Activated CD8-positive, alpha-beta T cell treated with anti-CD3 and anti-CD28 coated beads for 36 hours (primary cell): ENCODE results near the gene RNF223. TPM values are rescaled to one million over a fixed set of nuclear protein-coding genes. Genes with fewer than 3 reads are reported as not detected.
"Not testable (repeated sequence)": the region's sequence is repeated elsewhere in the genome, so short reads cannot be mapped to it uniquely, and the experiment has no call there.

ENCODE experiments used
- ATAC-seq: fragments of 200-7000 bp; cut with Tn5 transposase; one replicate; pipeline ENCODE4 v1.10.0; 2021; ENCODE audit warnings: mild to moderate bottlenecking, moderate library complexity
- CTCF ChIA-PET: fragments of 350-600 bp; sonication (Branson Sonifier 250); formaldehyde crosslinking; loops from one replicate; lab custom pipeline; 2021; ENCODE audit warnings: antibody characterized with exemption; lab: Charles Lee
- POLR2A ChIA-PET: fragments of 350-600 bp; sonication (Branson Sonifier 250); formaldehyde crosslinking; loops from one replicate; lab custom pipeline; 2021; ENCODE audit warnings: antibody characterized with exemption; lab: Charles Lee
- DNase-seq: peaks from one replicate; pipeline ENCODE4 v3.0.0-alpha.2; 2020
- H3K27ac Mint-ChIP-seq: one replicate; pipeline ENCODE4 v1.8.0; 2021; ENCODE audit warnings: mild to moderate bottlenecking, mixed read lengths
- H3K27me3 Mint-ChIP-seq: one replicate; pipeline ENCODE4 v1.8.0; 2021; ENCODE audit warnings: mixed read lengths
- H3K36me3 Mint-ChIP-seq: one replicate; pipeline ENCODE4 v1.8.0; 2021; ENCODE audit warnings: low read depth, mixed read lengths
- H3K4me1 Mint-ChIP-seq: one replicate; pipeline ENCODE4 v1.8.0; 2021; ENCODE audit warnings: low read depth, mixed read lengths
- H3K4me3 Mint-ChIP-seq: one replicate; pipeline ENCODE4 v1.8.0; 2021; ENCODE audit warnings: mild to moderate bottlenecking, moderate library complexity, mixed read lengths
- H3K9me3 Mint-ChIP-seq: one replicate; pipeline ENCODE4 v1.8.0; 2021; ENCODE audit warnings: mixed read lengths
- CTCF ChIP-seq: fragments of 200-600 bp; IDR thresholded peaks from one replicate; pipeline ENCODE4 v1.8.0; 2022; ENCODE audit warnings: antibody characterized with exemption, mild to moderate bottlenecking
- intact Hi-C: fragments of 100-400 bp; cut with micrococcal nuclease; formaldehyde crosslinking; loops from one replicate; pipeline ENCODE4 v1.10.0; 2022
- total RNA-seq, 2 experiments: library from RNA; stranded (reverse); gene quantifications; one replicate each; pipeline ENCODE4 v1.2.3, GENCODE V29; 2021

The RNF223 gene
- total RNA-seq, 2 experiments from 2014 or later: not detected

GRCh38 chr1:1110561-1110971, 36.5 kb upstream of the RNF223 start:
- intact Hi-C loops: no loop called here
- Mint-ChIP-seq H3K27me3 (no peaks in the 10 kb centered on the region), H3K27ac (no peak overlapping the region), H3K9me3 (peaks cover 15% of the 10 kb centered on the region), H3K4me1 (peaks cover 27% of the 10 kb centered on the region), H3K36me3 (peaks cover 42% of the 10 kb centered on the region), H3K4me3 (no peak overlapping the region)
- ChIA-PET CTCF (interaction anchor here (0.7 kb wide), 1 partner anchor 12 kb away, joined by 3 read pairs; no protein-coding TSS in a partner anchor), POLR2A (no interaction called here)
- DNase-seq (no peak), ATAC-seq (no peak)
- no peak for TF ChIP-seq CTCF

- intact Hi-C loops: no loop called here
- Mint-ChIP-seq H3K4me1 (peaks cover 25% of the 10 kb centered on the region), H3K4me3 (no peak overlapping the region), H3K36me3 (peaks cover 44% of the 10 kb centered on the region), H3K27ac (no peak overlapping the region), H3K27me3 (no peaks in the 10 kb centered on the region), H3K9me3 (peaks cover 15% of the 10 kb centered on the region)
- no peak for TF ChIP-seq CTCF
- no peak for DNase-seq
- ATAC-seq: no peak
- CTCF ChIA-PET: no interaction called here
- POLR2A ChIA-PET: no interaction called here
Observed at GRCh38 chr1:1109743-1110142, 35.6 kb upstream of the RNF223 start.

GRCh38 chr1:1106510-1107221, 32.6 kb upstream of the RNF223 start:
- TF ChIP-seq CTCF: no peak
- H3K9me3 Mint-ChIP-seq: peaks cover 8% of the 10 kb centered on the region
- H3K4me1 Mint-ChIP-seq: peaks cover 37% of the 10 kb centered on the region
- peaks cover 36% of the 10 kb centered on the region for H3K36me3 Mint-ChIP-seq
- no peak overlapping the region for H3K27ac Mint-ChIP-seq
- no peak overlapping the region for H3K4me3 Mint-ChIP-seq
- no peak for ATAC-seq
- H3K27me3 Mint-ChIP-seq: no peaks in the 10 kb centered on the region
- DNase-seq: no peak
- ChIA-PET CTCF (interaction anchor here (1.2 kb wide), 1 partner anchor 15 kb away, joined by 4 read pairs; no protein-coding TSS in a partner anchor), POLR2A (no interaction called here)
- intact Hi-C loops: no loop called here

- peaks cover 25% of the 10 kb centered on the region for H3K9me3 Mint-ChIP-seq
- ATAC-seq: peak; percentile 88
- POLR2A ChIA-PET: interaction anchor here (0.9 to 1.1 kb wide), 2 partner anchors 12 to 34 kb away, joined by 3 to 4 read pairs; partner anchors contain the start of gene C1orf159
- H3K4me3 Mint-ChIP-seq, intact Hi-C loops, H3K27me3 Mint-ChIP-seq: not testable (repeated sequence)
- H3K4me1 Mint-ChIP-seq: peaks cover 56% of the 10 kb centered on the region
- H3K27ac Mint-ChIP-seq: peak overlapping the region; percentile 63
- peaks cover 47% of the 10 kb centered on the region for H3K36me3 Mint-ChIP-seq
- CTCF ChIA-PET: interaction anchor here (1.2 to 2.1 kb wide), 2 partner anchors 17 to 71 kb away, joined by 3 to 7 read pairs; no protein-coding TSS in a partner anchor
- DNase-seq: peak; percentile 70
Observed at GRCh38 chr1:1104152-1104551, 30.0 kb upstream of the RNF223 start.

- ATAC-seq: no peak
- intact Hi-C loops: no loop called here
- Mint-ChIP-seq H3K27me3 (peaks cover 9% of the 10 kb centered on the region), H3K27ac (no peak overlapping the region), H3K36me3 (peaks cover 53% of the 10 kb centered on the region), H3K4me1 (peaks cover 63% of the 10 kb centered on the region), H3K4me3 (no peak overlapping the region), H3K9me3 (peaks cover 27% of the 10 kb centered on the region)
- POLR2A ChIA-PET: interaction anchor here (0.8 to 1.9 kb wide), 4 partner anchors 9 to 37 kb away, joined by 3 to 6 read pairs (median 3); no protein-coding TSS in a partner anchor
- TF ChIP-seq CTCF: no peak
- CTCF ChIA-PET: interaction anchor here (1.2 to 1.6 kb wide), 2 partner anchors 21 to 42 kb away, joined by 3 to 4 read pairs; no protein-coding TSS in a partner anchor
- no peak for DNase-seq
Observed at GRCh38 chr1:1101503-1101902, 27.4 kb upstream of the RNF223 start.
